ENCODE measurements around the gene GABRB3. TPM values are rescaled to one million over a fixed set of nuclear protein-coding genes. Genes with fewer than 3 reads are reported as not detected.

The GABRB3 gene
- total and polyA plus RNA-seq, 12 donors, result 0.23 to 4.5 (median 1.7) TPM

DNA sequence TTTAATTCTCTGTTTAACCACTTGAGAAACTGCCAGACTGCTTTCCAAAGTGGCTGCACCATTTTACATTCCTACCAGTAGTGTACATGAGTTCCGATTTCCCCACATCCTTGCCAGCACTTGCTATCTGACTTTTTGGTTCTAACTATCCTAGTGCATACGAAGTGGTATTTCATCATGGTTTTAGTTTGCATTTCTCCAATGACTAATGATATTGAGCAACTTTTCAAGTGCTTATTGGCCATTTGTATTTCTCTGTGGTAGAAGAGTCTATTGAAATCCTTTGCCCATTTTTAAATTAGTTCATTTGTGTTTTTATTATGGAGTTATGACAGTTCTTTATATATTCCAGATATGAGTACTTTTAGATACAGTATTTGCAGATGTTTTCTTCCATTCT, 247.8 kb downstream of the GABRB3 start:
- intact Hi-C loops (cut with DNase I), result no loop called here
- 78 to 81% methylated on average over 2 of the region's 2 CpGs for WGBS, 2 donors
- H3K36me3 ChIP-seq, result no peaks in the 10 kb centered on the region
- H3K27me3 ChIP-seq, result no peaks in the 10 kb centered on the region
- ATAC-seq (no peak), DNase-seq (no peak)
- no peaks in the 10 kb centered on the region for H3K4me1 ChIP-seq
- H3K27ac ChIP-seq, result no peak overlapping the region
- TF ChIP-seq, protein P1, sequence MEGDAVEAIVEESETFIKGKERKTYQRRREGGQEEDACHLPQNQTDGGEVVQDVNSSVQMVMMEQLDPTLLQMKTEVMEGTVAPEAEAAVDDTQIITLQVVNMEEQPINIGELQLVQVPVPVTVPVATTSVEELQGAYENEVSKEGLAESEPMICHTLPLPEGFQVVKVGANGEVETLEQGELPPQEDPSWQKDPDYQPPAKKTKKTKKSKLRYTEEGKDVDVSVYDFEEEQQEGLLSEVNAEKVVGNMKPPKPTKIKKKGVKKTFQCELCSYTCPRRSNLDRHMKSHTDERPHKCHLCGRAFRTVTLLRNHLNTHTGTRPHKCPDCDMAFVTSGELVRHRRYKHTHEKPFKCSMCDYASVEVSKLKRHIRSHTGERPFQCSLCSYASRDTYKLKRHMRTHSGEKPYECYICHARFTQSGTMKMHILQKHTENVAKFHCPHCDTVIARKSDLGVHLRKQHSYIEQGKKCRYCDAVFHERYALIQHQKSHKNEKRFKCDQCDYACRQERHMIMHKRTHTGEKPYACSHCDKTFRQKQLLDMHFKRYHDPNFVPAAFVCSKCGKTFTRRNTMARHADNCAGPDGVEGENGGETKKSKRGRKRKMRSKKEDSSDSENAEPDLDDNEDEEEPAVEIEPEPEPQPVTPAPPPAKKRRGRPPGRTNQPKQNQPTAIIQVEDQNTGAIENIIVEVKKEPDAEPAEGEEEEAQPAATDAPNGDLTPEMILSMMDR (IDR thresholded peaks at IDR 0.05), result no peak
- no peak overlapping the region for H3K4me3 ChIP-seq
- H3K9me3 ChIP-seq, result peaks cover 0 to 64% (median 0%) of the 10 kb centered on the region in 11 donors

DNA sequence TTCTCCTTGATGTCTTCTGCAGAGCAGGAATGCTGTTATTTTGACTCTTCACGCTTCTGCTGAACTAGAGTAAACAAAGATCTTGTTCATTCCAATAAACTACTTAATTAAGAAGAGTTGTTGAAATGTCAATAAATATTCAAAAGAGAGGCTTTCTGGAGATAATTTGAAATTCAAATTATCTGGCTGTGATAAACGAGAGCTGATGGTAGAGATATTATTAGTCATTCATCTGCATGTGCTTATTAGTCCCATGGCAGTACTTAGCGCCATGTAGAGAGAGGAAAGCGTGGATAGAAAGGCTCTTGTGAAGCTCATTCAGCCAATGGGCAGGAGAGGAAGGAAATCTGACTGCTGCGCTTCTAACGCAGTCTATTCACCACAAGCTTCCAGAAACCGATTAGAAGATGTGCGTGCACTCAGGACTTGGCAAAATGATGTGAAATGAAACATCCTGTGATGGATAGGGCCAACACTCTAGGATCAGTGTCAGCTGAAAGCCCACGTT, 251.1 kb downstream of the GABRB3 start:
- Histone ChIP-seq H3K4me3 (no peak overlapping the region), H3K27me3 (no peaks in the 10 kb centered on the region), H3K9me3 (peaks cover 0 to 76% (median 0%) of the 10 kb centered on the region in 11 donors), H3K4me1 (no peaks in the 10 kb centered on the region), H3K36me3 (no peaks in the 10 kb centered on the region), H3K27ac (no peak overlapping the region)
- ATAC-seq, result no peak
- DNase-seq, result no peak
- TF ChIP-seq, protein P1 (IDR thresholded peaks at IDR 0.05), result no peak
- 79 to 81% methylated on average over 9 of the region's 9 CpGs for WGBS, 2 donors
- intact Hi-C loops (cut with DNase I), result no loop called here

DNA sequence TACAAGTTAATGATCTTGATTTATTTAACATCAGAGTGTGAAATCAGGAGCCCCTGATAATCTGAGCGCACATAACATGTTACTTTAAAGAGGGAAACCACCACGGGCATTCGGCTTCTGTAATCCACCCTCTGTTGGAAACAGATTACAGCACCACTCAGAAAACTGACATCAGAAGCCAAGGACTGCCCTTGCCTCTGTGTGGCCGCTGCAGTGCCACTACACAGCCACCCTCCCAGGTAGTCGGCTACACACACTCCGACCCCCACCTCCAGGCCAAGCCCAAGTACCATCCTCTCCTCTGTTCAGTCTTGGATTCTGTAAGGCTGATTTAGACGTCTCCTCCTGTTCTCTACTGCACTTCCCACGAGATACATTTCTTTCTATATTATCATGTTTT, 251.7 kb downstream of the GABRB3 start:
- H3K27me3 ChIP-seq, result no peaks in the 10 kb centered on the region
- H3K4me3 ChIP-seq, result no peak overlapping the region
- no peak overlapping the region for H3K27ac ChIP-seq
- DNase-seq (no peak), ATAC-seq (peak in 1 of 8 donors; percentile 55)
- intact Hi-C loops (cut with DNase I), result no loop called here
- WGBS, 2 donors, result 57 to 61% methylated on average over 8 of the region's 8 CpGs
- TF ChIP-seq, protein P1 (IDR thresholded peaks at IDR 0.05), result no peak
- H3K36me3 ChIP-seq, result no peaks in the 10 kb centered on the region
- peaks cover 0 to 75% (median 0%) of the 10 kb centered on the region in 11 donors for H3K9me3 ChIP-seq
- no peaks in the 10 kb centered on the region for H3K4me1 ChIP-seq

DNA sequence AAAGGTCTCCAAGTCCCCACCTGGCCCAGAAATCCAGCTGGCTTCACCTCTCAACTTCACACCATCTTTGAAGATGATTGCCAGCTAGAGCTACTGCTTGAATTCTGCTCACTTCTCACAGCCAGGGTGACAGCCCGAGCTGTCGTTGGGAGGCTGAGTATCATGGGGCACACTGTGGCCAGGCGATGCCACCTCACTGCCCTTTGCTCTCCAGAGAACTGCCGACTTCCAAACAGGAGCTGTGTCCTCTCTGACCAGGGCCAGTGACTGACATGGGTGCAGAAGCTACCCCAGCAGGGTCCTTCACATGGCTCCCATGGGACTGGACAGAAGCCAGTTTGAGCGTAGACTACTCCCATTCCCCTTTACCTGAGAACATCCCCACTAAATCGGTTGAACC, 254.0 kb downstream of the GABRB3 start:
- H3K27me3 ChIP-seq, result no peaks in the 10 kb centered on the region
- intact Hi-C loops (cut with DNase I), result no loop called here
- no peak for DNase-seq
- TF ChIP-seq, protein P1 (IDR thresholded peaks at IDR 0.05), result no peak
- no peak overlapping the region for H3K27ac ChIP-seq
- no peak for ATAC-seq
- no peaks in the 10 kb centered on the region for H3K4me1 ChIP-seq
- WGBS, 2 donors, result 84 to 88% methylated on average over 6 of the region's 6 CpGs
- H3K36me3 ChIP-seq, result no peaks in the 10 kb centered on the region
- H3K9me3 ChIP-seq, result peaks cover 0 to 55% (median 0%) of the 10 kb centered on the region in 11 donors
- no peak overlapping the region for H3K4me3 ChIP-seq

Data from heart right ventricle (tissue), 16 donors.